NCI-H1417 (cell line): ENCODE results near the gene LARP4.
"Not testable (repeated sequence)": the region's sequence is repeated elsewhere in the genome, so short reads cannot be mapped to it uniquely, and the experiment has no call there.

Experiments
- DNase-seq, 3 experiments: peaks; one replicate each; lab custom pipeline; 2025; lab: John Stamatoyannopoulos, UW

Gene LARP4

DNA sequence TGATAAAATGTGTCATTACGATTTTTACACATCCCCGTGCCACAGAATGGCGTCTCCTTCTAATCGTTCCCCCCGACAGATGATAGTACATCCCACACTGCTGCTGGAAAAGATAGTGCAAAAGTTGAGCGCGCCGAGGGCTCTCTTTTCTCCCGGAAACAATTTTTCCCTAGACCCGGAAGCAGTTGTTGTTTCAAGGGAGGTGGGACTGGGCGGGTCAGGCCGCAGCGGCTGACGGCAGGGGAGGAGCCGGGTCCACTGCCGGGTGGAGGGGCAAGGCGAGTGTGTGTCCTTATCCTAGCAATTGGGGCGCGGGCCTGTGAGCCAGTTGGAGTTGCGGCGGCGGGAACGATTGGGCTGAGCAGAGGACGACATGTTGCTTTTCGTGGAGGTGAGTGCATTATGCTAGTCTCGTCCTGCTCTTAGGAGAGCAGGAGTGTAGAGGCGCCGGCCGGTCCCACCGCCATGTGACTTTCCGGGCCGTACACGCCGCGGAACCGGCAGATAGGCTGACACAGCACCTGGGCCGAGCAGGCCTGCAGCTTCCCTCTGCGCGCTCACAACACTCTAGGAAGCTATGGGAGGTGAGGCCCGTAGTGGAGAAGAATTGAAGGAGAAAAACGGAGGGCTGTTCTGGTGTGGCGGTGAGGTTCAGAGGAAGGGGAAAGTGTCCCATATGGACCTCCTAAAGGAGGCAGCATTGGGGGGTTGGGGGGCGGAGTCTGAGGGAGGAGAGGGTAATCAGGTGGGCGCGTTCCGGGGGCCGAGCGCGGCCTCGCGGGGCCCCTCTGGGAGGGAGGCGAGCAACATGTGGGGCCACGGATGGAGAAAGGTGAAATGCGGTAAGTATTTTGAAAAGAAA lies at the start of gene LARP4:
Gene LARP4, plus strand, starts transcription at position 248 of the 862 bp plus-strand sequence. Its CDS starts 126 bp downstream, at position 374.
- peak; percentile 96 to 99 (median 97) for DNase-seq

DNA sequence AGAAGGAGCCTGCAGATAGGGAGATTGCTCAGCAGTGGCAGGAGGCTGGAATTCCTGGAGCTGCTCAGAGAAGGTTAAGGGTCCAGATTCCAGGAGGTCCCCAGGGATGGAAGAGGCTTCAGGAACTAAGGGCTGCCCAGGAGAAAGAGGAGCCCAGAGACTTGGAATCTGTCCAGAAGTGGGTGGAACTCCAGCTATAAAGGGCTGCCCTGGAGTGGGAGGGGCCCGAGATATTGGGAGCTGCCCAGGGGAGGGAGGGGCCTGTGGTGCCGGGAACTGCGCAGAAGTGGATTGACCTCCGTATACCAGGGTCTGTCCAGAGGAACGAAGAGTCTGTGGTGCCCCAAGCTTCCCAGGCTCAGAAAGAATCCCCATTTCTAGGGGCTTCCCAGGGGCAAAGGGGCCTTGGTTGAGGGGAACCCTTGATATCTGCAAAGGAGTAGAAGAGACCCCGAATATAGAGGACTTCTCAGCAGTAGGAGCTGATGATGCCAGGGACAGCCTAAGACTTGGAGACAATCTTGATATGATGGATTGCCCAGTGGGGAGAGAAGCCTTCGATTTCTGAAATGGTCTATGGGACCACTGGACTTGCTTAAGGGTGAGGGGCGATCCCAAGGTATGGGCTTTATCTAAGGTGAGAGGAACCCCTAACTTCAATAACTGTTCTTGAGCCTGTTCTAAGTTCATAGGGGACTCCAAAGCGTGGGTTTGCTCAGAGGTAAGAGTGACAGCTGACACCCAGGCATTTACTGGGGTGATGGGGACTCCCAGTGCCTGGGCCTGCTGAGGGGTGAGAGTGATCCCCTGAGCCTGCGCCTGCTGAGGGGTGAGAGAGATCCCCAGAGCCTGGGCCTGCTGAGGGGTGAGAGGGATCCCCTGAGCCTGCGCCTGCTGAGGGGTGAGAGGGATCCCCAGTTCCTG lies 49.3 kb upstream of the LARP4 start:
- DNase-seq = peak in 1 of 3 experiments; percentile 25

DNA sequence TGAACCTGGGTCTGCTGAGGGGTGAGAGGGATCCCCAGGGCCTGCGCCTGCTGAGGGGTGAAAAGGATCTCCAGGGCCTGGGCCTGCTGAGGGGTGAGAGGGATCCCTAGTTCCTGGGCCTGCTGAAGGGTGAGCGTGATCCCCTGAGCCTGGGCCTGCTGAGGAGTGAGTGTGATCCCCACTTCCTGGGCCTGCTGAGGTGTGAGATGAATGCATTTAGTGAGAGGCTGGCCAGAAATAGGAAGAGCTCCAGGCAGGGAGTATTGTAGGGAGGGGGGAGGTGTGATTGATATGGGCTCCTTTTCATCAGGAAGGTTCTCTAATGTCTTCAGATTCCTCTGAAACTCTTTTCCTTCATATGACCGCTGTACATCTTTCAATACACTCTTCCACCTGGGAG lies 47.3 kb upstream of the LARP4 start:
- no peak for DNase-seq

DNA sequence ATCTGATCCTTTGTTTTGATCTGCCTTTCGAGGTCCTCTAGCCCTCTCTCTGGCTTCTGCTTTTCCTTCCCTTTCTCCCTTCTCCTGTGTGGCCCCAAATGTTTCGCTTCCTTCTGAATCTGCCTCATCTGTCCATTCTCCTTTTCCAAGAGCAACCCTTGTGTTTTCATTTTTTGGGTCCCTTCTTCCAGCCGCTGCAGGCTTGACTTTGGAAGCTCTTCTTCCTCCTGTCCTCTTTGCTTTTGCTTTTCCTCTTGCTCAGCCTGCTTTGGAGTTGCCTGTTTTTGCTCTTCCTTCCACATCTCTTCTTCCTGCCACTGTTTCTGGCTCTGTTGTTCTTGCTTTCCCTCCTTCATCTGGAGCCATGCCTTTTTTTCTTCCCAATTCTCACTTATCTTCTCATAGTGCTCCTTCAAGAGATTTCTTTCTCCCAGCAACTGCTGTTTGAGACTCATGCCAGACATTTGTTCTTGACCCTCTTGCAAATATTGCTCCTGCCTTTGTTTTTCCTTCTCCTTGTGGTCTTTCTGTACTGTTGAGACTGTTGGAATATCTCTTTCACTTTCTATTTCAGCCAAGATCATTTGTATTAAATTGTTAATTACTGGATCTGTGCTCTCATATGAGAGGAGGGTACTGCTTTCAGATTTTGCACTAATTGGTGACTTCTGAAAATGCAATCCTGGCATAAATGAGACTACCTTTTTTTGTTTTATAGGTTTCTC lies 46.7 kb upstream of the LARP4 start:
- no peak for DNase-seq

DNA sequence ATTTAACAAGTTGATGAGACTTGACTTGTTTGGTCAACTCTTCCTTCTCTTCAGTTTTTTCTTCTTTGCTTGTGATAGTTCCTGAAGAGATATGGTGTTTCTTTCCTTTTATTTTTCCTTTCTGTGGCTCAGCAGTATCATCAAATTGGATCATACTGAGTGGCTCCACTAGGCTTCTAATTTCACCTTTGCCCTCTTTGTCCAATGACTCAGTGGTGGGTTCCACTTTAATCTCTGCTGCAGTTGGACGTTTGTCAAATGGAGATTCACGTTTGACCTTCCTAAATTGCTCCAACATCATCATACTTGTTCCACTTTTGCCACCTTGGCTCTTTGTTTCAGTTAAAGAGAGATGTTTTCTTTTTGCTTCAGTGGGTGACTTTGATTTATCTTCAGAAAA lies 45.8 kb upstream of the LARP4 start:
- DNase-seq = no peak

DNA sequence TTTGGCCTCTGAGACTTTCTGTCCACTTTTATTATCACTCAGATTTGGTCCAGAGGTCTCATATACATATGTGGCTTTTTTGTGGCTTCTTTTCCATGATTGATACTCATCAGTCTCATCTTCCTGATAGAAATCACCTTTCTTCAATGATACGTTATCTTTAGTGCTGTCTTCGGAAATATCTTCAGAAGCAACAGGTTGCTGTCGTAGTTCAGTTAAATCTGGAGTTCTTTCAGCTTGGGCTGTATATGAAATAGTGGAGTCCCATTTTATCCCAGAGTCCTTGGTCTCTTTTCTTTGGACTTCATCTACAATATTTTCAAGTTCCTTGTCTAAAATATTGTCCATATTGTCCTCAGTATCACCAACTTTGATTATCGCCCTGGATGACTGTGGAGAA lies 45.3 kb upstream of the LARP4 start:
- no peak for DNase-seq

DNA sequence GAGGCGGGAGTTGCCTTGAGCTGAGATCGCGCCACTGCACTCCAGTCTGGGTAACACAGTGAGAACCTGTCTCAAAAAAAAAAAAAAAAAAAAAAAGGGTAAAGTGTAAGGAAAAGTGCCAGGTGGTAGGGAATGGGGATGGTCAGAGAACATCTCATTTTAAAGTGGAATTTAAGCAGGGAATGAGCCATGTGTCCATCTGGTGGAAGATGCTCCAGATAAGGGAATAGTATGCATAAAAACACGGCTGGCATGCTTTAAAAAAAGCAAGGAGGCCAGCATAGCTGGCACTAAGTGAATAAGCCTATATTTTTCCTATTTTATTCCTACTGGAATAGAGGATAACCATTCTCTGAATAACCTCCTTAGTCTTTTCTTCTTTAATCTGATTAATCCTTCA lies 38.0 kb upstream of the LARP4 start:
- no peak for DNase-seq

DNA sequence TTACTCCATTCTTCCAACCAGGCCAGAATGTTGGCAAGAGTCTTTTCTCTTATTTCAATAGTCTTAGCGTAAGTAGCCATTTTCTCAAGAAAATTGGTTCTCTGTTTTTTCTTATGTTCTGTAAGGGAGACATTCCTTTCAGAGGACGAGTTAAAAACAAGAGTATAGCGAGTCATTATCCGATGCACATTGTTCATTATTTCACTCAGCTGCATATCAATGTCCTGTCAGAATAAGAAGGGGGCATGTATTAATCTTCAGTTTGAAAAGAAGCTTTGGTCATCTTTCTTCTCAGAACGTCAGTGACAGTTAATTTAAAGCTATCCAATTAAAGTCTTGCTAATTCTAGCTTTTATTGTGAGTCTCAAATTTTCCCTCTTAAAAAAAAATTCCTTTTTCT lies 37.5 kb upstream of the LARP4 start:
- no peak for DNase-seq

DNA sequence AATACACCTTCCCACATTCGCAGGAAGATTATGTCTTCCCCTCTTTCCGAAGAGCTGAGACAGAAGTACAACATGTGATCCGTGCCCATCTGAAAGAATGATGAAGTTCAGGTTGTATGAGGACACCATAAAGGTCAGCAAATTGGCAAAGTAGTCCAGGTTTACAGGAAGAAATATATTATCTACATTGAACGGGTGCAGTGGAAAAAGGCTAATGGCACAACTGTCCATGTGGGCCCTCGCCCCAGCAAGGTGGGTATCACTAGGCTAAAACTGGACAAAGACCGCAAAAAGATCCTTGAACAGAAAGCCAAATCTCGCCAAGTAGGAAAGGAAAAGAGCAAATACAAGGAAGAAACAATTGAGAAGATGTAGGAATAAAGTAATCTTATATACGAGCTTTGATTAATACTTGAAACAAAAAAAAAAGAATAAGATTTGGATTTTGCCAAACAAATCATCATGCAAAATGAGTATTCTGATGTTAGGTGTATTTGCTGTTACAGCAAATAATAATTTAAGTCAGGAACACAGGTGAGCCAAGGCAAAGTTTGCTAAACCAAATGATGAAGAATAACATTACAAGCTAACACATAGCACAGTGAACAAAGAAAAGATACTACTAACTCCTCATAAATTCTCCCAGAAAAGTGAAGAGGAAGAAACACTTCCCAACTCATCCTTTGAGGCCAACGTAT lies 34.8 kb upstream of the LARP4 start:
- DNase-seq = no peak

DNA sequence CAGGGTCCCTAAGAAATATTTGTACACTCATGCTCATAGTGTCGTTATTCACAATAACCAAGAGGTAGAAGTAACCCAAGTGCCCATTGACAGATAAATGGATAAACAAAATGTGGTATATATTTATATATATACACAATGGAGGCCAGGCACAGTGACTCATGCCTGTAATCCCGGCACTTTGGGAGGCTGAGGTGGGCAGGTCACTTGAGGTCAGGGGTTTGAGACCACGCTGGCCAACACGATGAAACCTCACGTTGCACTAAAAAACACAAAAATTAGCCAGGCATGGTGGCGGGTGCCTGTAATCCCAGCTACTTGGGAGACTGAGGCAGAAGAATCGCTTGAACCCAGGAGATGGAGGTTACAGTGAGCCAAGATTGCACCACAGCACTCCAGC lies 30.0 kb upstream of the LARP4 start:
- not testable (repeated sequence) for DNase-seq

DNA sequence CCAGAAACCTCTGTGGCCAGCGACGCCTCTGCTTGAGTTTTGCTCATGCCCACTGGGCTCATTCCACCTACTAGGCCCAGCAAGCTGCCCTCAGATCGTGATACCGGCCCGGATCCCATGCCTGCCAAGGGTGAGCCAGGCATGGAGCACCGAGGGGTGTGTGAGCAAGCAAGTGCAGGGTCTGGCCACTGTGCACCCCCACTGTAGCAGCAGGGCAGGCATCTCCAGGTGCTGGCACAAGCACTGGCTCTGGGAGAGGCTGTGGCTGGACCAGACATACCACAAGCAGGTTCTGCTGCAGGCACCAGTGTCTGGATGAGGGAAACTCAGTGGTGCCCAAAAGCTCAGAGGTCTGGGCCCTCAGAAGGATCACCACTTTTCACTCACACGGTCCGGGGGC lies 24.9 kb upstream of the LARP4 start:
- no peak for DNase-seq

DNA sequence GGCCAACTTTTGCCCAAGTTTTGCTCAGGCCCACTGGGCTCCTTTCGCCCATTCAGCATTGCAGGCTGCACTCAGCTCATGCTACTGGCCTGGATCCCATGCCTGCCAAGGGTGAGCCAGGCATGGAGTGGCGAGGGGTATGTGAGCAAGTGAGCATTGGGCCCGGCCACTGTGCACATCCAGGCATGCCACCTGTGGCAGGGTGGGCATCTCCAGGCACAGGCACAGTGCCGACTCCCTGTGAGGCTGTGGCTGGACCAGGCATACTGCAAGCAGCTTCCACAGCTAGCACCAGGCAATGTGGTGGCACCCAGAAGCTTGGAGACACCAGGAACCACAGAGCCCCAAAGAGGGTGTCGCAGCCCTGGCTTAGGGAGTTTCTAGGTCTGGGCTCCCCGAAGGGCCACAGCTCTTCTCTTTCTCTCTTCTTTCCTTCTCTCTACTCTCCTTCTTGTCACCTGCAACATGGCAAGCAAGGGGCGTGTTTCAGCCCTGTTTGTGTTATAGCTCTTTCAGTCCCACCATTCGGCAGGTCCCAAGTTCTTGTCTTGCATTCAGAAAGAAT lies 19.8 kb upstream of the LARP4 start:
- no peak for DNase-seq

DNA sequence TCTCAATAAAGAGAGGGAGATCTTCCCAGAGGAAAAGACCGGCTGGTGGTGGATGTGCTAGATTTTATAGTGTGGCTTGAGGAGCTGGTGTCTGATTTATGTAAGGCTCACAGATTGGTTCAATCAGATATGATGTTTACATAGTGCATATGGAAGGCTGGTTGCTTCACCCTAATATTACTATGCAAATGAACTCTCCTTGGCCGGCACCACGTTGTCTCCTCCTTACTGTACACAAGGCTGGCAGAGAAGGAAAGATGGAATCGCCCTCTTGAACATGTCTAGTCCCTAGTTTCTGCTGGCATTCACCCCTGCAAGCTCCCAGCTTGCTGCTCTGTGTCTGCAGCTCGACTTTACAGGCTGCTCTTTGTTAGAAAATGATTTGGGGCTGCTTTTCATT lies 13.2 kb upstream of the LARP4 start:
- peak in 2 of 3 experiments; percentile 31 to 67 for DNase-seq

DNA sequence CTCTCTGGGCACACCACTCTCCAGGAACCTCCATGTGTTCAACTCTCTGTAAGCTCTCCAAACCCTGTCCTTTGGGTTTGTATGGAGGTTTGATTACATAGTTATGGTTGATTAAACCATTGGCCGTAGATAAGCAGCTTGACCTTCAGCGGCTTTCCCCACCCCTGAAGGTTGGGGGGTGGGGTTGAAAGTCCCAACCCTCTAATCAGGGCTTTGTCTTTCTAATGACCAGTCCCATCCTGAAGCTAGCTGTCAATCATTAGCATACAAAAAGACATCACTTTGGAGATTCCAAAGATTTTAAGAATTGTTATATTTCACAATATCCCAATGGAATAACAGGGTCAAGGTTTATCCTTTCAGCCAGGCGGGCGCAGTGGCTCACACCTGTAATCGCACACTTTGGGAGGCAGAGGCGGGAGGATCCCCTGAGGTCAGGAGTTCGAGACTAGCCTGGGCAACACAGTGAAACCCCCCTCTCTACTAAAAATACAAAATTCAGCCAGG lies 12.7 kb upstream of the LARP4 start:
- DNase-seq = peak in 1 of 3 experiments; percentile 62

DNA sequence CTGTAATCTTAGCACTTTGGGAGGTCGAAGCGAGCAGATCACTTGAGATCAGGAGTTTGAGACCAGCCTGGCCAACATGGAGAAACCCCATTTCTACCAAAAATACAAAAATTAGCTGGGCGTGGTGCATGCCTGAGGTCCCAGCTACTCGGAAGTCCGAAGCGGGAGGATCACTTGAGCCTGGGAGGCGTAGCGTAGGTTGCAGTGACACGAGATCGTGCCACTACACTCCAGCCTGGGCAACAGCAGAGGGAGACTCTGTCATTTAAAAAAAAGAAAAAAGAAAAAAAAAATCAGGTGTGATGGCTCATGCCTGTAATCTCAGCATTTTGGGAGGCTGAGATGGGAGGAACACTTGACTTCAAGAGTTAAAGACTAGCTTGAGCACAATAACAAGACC lies 11.9 kb upstream of the LARP4 start:
- not testable (repeated sequence) for DNase-seq

DNA sequence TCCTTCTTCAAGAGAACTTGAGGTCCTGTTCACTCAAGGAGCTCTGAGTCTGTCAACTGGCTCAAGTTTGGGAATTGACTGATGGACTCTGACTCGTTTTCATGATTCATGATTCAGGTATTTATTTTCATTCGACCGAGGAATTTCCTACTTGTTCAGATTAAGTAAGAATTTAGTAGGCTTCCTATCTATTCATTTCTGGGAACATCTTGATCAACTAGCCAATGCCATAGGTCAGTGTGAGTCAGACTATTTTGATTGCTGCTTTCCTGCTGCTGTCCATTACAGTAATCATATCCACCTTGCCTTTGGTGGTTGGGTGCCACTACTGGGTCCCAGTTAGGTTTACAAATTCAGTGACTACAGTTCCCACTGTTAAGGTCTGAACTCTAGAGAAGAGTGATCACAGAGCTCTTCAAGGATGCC lies 10.4 kb upstream of the LARP4 start:
- no peak for DNase-seq

DNA sequence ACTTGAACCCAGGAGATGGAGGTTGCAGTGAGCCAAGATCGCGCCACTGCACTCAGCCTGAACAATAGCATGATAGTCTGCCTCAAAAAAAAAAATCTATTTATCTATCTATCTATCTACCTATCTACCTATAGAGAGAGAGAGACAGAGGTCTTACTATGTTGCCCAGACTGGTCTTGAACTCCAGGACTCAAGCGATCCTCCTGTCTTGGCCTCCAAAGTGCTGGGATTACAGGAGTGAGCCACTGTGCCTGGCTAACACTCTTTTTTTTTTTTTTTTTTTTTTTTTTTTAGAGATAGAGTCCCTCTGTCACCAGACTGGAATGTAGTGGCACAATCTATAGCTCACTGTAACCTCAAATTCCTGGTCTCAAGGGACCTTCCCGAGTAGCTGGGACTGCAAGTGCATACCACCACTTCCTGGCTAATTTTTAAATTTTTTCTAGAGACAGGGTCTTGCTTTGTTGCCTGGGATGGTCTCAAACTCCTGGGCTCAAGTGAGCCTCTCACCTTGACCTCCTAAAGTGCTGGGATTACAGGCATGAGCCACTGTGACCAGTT lies 6.1 kb upstream of the LARP4 start:
- DNase-seq = no peak

DNA sequence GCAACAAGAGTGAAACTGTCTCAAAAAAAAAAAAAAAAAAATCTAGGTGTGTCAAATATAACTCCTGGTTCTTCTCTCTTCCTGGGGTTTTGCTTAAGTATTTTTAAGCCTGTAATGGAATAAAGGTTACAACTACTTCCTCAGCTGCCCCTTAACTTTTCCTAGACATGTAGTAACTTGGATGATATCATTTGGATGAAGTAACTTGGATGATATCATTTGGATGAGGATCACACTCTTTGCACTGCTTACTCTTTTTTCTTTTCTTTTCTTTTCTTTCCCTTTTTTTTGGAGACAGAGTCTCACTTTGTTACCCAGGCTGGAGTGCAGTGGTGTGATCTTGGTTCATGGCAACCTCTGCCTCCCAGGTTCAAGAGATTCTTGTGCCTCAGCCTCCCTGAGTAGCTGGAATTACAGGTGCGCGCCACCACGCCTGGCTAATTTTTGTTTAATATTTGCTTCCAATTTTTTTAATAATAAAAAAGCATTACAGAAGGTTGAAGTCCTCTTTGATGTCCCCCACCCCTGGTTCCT lies 3.5 kb upstream of the LARP4 start:
- no peak for DNase-seq

DNA sequence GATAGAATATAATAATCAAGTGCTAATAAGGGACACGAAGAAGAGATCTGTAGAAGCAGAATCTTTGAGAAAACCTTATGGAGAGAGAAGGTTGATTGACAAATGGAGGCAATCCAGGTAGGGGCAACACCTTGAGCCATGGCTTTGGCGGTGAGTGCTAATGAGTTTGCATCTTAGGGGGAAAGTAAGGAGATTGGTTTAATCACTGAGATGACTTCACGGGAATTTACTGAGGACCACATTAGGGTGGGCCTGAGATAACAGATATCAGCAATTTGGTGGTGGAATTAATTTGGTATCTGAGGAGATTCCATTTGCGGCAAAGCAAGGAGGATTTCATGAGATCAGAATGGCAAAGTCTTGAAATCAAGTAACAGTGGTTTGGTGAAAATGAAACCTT lies 1.8 kb upstream of the LARP4 start:
- DNase-seq = no peak

DNA sequence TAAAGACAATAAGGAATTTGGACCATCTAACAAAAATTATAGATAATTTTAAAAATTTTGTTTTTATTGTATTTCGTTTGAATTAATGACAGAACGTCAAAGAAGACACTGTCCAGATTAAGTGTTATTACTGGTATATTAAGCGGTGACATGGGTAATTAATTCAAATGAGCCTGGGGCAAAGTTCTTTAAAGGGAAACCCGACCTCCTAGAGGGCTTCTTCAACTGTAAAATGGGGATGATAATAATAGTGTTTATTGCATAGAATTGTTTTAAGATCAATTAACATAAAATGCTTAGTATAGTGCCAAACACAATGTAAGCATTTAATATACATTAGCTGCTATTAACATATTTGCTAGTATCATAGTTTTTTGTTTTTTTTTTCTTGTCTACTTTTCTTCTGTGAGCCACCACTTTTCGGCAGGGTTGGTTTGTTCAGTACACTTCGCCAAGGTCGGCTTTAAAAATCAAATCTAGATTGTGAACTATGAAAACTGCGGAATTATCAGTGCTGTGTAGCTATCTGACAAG lies 514 bp upstream of the LARP4 start:
- peak in 2 of 3 experiments; percentile 68 to 91 for DNase-seq
